HG03064 (cell line): ENCODE results near the gene DOK6.

Experiments
- ATAC-seq: cut with Tn5 transposase; IDR thresholded peaks from one replicate; pipeline ENCODE4 v1.9.1; 2021; ENCODE audit warnings: low read depth; ENCODE audit not compliant: unreplicated experiment

DOK6 gene

DNA sequence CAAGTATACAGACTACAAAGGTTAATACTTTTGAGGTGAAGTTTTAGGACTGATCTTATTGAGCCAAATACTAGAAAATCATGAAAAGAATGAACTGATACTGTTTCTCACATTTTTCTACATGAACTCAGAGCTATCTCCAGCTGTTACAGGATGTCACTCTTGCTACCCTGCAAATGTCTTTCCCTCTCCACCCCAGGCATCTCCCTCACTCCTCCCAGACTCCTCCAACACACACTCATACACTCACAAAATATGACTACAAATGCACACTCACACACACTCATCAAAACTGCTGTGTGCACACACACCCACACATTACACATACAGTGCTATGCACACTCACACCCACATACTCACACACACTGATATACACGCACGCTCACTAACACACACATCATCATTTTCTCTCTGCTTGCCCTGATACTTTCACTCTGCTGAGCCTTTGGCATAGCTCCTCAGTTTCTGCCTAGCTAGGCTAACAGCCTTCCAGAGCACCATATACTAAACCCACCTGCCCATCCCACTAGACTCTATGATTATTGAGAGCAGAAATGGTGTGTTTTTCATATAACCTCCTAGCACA is 273.7 kb downstream of the DOK6 start:
- ATAC-seq, result no peak

DNA sequence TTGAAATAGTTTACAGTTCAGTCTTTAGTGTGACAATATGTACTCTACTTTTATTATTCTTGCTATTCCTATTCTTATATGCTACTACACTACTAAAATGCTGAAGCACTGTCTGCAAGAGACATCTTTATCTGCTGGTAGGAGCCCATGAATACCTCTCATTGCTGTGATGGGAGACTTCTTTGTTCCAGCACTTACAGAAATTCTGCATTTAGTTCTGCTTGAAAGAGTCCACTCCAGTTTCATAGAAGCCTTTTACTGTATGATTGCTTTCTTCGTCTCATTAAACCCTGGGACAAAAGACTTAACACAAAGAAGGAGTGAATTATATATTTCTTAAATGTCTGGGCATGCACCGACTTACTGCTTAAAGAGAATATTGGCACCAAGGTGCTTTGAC is 274.3 kb downstream of the DOK6 start:
- ATAC-seq, result no peak

DNA sequence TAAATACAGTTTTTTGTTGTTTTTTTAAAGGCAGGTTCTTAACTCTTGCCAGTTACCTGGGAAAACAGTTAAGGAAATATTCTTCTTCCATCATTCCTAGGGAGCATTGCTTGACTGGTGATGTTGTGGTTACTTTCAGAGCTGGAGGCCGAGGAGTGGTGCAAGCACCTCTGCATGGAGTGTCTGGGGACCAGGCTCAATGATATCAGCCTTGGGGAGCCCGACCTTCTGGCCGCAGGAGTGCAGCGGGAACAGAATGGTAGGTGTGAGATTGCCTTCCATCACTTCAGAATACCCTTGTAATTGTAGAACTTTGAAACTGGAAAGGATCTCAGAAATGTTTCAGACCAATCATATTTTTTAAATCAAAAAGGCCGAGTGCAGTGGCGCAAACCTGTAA is 276.9 kb downstream of the DOK6 start:
- no peak for ATAC-seq

DNA sequence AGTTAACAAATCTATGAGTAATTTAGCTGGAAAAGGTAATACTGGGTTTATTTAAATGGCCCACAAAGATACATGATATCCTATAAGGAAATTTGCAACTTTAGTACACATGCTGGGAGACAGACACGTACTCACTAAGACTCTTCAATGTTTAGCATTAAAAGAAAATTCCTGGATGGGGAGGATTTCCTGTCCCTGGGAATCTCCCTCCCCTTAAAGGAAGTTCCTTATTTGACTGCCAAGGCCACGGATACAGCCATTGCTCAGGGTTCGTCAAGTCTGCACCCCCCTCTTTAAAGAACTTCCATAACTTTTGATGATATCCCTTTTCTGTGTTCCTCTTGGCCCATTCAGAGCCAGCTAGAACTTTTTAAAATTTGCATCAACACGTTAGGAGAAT is 279.4 kb downstream of the DOK6 start:
- no peak for ATAC-seq

DNA sequence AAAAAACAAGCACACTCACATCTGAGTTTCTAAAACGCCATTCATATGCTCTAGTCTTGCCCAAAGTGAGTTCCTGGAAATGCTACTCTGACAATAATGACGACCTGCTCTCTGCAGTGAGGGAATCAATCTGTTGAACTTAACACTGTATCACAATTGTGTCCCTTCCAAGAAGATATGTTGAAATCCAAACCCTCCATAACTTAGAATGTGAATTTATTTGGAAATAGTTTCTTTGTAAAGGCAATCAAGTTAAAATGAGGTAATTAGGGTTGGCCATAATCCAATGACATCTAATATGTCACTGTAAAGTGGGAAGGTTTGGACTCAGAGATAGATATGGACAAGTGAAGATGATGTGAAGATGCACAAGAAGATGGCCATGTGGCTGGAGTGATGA is 282.5 kb downstream of the DOK6 start:
- no peak for ATAC-seq

DNA sequence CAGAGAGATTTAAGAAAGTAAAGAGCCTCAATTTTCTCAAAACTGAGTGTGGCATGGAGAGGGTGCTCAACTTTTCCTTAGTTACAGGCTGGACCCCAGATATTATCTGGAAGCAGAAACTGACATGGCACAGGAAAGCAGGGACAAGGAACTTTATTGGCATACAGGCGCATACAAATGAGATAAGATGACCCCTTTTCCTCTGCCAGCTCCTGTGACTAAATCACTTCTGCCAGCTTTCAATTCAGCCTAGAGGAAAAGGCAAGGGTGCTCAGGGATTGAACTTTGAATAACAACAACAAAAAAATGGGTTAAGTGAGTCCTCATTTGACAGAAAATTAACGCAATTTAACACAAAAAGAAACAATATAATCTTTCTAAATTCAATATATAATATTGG is 284.1 kb downstream of the DOK6 start:
- no peak for ATAC-seq

DNA sequence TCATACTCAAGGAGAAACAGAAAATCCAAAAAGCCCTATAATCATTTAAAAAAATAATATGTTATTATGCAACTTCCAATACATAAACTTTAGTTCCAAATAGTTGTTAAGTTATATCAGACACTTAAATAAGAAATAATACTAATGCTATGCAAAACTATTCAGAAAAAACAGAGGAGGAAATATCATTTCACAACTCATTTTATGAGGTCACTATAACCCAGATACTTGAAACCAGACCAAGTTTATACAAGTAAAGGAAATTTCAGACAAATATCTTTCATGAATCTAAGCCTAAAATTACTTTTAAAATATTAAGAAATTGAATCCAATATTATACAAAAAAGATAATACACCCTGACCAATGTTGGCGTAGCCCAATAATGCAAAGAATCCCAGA is 286.2 kb downstream of the DOK6 start:
- no peak for ATAC-seq

DNA sequence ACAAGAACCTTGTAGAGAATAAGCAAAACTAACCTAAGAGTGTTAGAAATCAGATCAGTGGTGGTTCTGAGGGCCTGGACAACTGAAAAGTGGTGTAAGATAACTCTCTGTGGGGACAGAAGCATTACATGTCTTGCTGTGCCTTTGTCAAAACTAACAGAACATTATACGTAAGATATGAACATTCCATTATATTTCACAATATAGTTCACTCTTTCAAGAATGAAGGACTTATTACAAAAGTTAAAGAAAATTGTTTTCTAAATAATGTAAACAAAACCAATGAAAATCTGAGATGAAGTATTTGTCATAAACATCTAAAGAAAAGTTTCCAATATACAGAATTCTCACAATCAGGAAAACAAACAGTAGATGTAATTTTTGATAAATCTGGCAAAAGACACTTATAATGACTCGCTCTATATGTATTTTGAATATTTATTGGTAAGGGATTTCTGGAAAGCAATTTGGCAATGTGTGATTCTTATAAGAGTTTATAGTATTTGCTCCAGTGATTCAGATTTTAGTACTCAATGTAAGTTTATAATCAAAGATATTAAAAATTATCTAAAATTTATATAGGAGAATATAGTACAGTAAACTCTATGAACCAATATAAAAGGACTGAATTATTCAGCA is 288.6 kb downstream of the DOK6 start:
- ATAC-seq, result no peak

DNA sequence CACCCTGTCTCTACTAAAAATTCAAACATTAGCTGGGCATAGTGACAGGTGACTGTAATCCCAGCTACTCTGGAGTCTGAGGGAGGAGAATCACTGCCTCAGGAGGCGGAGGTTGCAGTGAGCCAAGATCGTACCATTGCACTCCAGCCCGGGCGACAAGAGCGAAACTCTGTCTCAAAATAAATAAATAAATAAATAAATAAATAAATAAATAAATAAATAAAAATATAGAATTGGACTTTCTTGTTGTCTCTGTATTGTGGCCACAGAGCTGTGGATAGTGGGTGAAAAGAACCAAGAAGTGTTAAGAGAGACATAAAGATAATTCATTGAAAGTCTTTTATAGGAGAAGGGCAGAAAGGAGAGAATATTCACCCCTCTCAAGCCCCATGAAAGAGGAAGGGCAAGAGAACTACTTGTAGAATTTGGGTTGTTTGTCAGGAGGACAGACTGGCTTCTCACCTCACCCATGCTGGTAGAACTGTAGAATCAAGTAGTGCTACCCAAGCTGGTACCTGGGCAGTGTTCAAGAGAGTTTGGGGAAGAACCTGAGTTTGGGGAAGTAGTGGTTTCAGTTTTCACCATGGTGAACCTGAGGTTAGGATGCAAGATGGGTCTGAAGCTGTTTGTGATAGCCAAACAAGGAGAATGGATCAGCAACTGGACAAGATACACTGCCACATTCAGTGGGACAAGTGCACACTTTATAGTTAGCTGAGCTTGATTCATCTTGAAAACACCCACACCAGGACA is 290.5 kb downstream of the DOK6 start:
- no peak for ATAC-seq

DNA sequence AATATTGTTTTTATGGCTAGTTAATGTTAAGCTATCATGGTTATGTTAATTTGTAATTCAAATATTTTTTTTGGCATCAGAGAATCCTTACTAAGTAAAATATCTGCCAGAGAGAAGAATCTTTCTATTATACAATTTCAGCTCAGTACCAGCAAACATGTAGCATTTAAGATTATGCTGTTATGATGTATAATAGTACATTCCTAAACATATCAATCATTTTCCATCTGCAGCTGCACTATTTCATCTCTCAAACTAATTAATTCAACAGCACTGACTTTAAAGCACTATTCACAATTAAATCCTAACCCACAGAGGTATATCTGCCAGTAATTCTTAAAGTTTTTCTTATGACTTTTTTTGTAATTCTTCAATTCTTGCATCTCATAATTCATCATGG is 296.4 kb downstream of the DOK6 start:
- no peak for ATAC-seq

DNA sequence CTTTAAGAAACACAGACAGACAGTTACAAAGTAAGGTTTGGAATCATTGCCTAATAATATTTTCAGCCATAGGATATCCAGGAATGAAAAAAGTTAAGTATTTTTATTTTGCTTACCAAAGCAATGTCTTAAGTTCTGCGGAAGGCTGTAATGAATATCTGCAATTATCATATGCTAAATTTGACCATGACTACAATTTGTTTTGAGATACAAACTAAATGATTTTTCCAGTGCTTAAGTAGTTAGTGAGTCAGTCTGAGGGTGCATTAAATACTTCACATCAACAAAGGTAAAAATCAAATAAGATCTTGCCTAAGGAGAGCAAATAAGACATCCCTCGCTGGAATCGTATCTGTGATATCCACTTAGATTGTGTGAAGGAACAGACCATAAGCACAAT is 297.0 kb downstream of the DOK6 start:
- no peak for ATAC-seq

DNA sequence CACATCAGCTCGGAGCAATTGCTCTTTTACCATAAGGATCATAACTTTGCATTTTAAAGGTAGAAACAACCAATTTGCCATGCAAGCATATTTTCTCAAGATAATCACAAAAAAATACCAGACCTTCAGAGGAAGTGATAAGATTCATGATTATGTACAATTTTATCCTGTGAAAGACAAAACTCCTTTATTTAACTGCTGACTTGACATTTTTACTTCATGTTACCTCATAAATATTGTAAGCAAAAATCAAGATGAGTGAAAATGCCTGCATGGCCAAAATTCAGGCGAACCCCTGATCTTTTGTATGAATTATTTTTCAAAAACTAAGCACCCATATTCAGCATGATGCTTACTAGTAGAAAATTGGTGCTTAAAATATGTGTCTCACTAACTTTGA is 300.6 kb downstream of the DOK6 start:
- ATAC-seq, result no peak

DNA sequence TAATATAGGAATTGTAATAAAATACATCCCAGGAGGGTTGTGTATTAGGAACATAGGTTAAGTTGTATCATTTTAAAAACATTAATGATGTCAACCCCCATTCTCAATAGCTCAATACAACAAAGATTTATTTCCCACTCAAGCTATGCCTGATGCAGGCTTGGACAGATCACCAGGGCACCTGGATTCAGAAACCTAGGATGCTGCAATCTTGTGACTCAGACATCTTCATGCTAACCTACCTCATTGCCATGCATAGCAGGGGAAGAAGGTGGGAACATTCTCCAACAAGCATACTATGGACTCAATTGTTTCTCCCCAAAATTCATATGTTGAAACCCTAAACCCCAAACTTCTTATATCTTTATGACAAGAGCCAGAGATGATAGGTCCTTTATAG is 302.8 kb downstream of the DOK6 start:
- no peak for ATAC-seq

DNA sequence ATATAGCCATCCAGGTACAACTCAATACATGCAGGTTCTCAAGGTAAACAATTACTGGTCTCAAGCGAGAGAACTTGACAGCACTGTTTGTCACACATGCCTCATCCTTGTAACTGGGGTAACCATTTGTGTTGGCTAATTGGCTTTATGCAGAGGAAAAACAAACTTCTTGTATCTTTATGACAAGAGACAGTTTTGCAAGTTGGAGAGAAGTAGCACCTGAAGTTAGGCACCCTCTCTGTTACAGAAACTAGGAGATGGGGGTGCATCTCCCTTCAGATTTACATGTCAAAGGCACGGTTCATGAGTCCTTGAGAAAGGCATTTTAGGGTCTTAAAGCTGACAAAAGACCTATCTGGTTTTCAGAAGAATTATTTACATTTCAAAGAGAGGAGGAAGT is 305.3 kb downstream of the DOK6 start:
- no peak for ATAC-seq

DNA sequence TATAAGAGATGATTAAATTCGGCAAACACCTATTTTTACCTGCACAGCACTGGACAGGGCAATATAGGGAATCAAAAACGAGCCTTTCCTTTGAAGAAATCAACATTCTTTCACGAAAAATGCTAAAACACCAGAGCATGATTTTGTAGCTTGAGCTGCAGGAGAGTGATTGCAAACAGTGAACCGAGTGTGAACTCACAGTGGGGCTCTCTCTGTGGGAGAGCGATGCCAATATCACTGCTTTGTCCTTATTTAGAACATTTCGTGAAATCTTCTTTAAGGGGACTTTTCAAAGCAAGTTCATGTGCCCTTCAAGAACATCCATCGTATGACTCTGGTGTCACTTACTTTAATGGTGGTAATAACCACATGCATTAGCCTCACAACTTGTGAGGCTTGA is 308.2 kb downstream of the DOK6 start:
- ATAC-seq, result no peak

DNA sequence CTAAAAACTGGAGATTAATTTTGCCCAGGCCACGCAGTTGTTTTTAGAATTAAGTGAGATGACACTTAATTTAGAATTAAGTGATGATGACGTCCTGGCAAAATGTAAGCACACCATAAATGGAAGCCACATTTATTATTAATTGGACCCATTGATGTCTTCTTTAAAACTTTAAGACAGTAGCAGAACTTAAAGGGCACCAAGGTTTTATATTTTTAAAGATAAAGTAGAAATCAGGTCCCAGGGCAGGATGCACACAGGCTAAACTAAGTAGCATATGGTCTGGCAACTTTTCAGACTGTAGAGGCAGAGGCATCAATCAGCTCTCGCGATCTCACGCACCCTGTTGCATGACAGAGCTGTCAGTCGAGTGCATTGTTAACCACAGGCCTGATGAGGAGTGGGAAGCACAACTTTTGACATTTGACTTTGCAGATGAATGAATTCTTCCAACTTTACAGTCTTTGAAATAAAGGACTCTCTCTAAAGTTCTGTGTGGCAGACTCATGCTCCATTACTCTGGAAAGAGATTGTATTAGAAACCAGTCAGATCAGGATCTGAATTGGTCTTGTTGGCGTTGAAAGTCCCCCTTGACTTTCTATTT is 314.6 kb downstream of the DOK6 start:
- ATAC-seq, result no peak

DNA sequence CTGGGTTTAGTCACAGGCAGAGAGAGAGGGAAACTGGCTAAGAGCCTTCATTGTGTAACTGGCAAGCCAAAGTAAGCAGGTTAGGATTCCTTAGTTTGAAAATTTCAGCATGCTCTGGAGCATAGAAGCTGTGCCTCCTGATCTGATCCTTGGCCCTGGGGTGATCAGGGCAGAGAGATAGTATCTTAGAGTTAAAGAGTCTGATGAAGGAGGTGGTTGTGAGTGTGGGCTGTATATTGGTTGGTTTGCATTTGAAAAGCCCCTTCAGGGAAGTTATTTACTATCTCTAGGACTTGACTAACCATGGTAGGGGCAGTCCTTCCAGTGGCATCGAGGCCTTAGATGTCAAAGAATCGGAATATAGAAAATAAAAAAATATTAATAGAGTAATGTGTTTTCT is 316.9 kb downstream of the DOK6 start:
- no peak for ATAC-seq

DNA sequence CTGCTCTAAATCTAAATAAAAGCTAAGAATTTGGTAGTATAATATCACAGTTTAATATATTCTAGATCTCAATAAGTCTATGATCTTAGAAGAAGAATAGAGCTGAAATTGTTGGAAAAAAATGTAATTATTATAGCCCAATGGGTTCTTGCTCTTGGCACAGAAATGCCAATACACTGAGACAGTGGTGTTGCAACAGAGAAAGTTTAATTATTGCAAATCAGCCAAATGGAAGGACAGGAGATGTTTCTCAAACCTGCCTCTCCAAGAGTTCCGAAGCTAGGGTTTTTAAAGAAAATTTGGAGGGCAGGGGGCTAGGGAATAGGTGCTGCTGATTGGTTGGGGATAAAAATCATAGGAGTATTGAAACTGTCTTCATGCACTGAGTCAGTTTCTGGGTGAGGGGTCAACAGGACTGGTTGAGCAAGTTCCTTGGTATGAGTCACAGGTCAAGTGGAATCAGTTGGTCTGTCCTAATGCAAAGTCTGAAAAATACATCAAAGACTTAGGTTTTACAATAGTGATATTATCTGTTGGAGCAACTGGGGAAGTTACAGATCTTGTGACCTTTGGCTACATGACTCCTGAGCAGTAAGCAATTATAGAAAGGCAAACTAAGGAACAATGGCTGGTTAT is 318.3 kb downstream of the DOK6 start:
- ATAC-seq, result no peak

DNA sequence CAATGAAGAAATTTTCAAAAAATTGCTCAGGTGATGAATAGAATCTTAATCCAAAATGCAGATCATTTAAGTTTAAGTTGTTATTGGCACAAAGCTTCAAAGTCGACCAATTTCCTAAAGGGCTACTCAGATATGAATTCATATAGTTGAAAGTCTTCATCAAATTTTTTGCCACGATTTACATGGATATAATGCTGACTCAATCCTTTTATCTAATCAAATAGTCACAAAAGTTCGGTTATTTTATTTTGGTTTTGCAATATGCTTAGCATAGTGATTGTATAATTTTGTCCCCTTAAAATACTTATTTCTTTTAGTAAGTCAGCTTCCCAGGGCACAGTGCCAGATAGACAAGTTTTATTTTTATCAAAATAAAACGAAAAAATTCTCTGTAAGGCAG is 319.7 kb downstream of the DOK6 start:
- no peak for ATAC-seq

DNA sequence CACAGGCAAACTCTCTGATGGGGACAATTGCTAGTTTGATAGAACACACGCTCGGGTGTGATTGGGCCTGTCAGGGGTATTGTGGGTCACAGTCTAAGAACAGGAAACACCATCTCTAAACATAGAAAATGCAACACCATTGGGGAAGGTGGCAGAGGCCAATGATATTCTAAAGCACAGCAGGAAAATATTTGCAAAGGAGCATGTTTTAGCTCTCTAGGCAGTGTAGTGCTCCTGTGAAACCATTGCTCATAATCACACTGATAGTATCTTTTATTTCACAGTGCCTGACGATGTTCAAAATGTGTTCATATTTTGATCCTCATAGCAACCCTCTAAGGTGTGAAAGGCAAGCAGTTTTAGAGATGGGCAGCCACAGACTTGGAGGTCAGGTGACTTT is 322.7 kb downstream of the DOK6 start:
- no peak for ATAC-seq

DNA sequence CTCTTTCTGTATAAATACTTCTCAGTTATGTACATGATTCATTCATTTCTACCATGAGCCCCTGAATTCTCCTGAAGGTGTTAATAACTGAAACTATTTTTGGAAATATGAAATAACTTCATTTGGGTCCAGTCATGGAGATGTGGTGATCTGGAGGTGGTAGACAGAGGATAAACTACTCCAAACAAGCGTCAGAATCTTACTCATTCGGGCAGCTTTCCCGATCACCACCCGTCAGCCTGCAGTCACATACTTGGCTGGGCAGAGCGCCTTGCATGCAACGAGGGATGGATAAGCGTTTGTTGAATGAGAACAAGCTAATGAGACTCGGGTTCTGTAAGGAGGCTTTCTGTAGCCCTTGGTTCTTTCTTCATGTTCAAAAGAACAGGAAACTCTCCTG is 324.3 kb downstream of the DOK6 start:
- no peak for ATAC-seq
